EH (cell line): ENCODE measurements around the gene EIF5A2.
A peak's percentile ranks its signal among the peaks of the same experiment; 100 is the strongest.
"Not testable (repeated sequence)": the region's sequence is repeated elsewhere in the genome, so short reads cannot be mapped to it uniquely, and the experiment has no call there.

Source experiments
- DNase-seq: peaks from one replicate; pipeline ENCODE4 v3.0.0-alpha.2; 2015; ENCODE audit warnings: low read depth

Gene EIF5A2

GRCh38 chr3:170896781-170897180 is 11.7 kb downstream of the EIF5A2 start:
- DNase-seq, result no peak

- not testable (repeated sequence) for DNase-seq
Measured at GRCh38 chr3:170896333-170896732, 12.1 kb downstream of the EIF5A2 start.

GRCh38 chr3:170893895-170894294 is 14.5 kb downstream of the EIF5A2 start:
- no peak for DNase-seq

- no peak for DNase-seq
Measured at GRCh38 chr3:170889630-170890029, 18.8 kb downstream of the EIF5A2 start.

GRCh38 chr3:170889132-170889531 is 19.3 kb downstream of the EIF5A2 start:
- no peak for DNase-seq

- DNase-seq, result not testable (repeated sequence)
Measured at GRCh38 chr3:170884109-170884930, 24.1 kb downstream of the EIF5A2 start.

- not testable (repeated sequence) for DNase-seq
Measured at GRCh38 chr3:170878688-170879087, 29.7 kb downstream of the EIF5A2 start.

- DNase-seq, result not testable (repeated sequence)
Measured at GRCh38 chr3:170877311-170877710, 31.1 kb downstream of the EIF5A2 start.

- DNase-seq, result no peak
Measured at GRCh38 chr3:170876537-170876936, 31.9 kb downstream of the EIF5A2 start.

GRCh38 chr3:170869645-170870593 is 38.5 kb downstream of the EIF5A2 start, which contains the start of gene RPL22L1:
TSS of gene RPL22L1 (minus strand) at chr3:170870195. CDS start at chr3:170870167, 28 bp downstream.
- DNase-seq, result peak; percentile 97

GRCh38 chr3:170869239-170869590 is 39.2 kb downstream of the EIF5A2 start:
- DNase-seq, result no peak

GRCh38 chr3:170868577-170869238 is 39.7 kb downstream of the EIF5A2 start:
- no peak for DNase-seq

GRCh38 chr3:170867143-170867937 is 41.1 kb downstream of the EIF5A2 start:
- DNase-seq, result no peak

- DNase-seq, result no peak
Measured at GRCh38 chr3:170866499-170866898, 41.9 kb downstream of the EIF5A2 start.

- DNase-seq, result no peak
Measured at GRCh38 chr3:170865209-170866094, 43.0 kb downstream of the EIF5A2 start.

GRCh38 chr3:170864525-170865208 is 43.8 kb downstream of the EIF5A2 start:
- no peak for DNase-seq

- peak; percentile 7 for DNase-seq
Measured at GRCh38 chr3:170863816-170864215, 44.6 kb downstream of the EIF5A2 start.

GRCh38 chr3:170862618-170863374 is 45.6 kb downstream of the EIF5A2 start:
- DNase-seq, result peak; percentile 58

GRCh38 chr3:170858599-170858998 is 49.8 kb downstream of the EIF5A2 start:
- no peak for DNase-seq
